Measurements from ENCODE around the gene LIMCH1. TPM values are rescaled to one million over a fixed set of nuclear protein-coding genes. Genes with fewer than 3 reads are reported as not detected.
"Not testable (repeated sequence)": the region's sequence is repeated elsewhere in the genome, so short reads cannot be mapped to it uniquely, and the experiment has no call there.

LIMCH1 gene
- total and polyA plus RNA-seq, 2 of the 8 experiments (the other 6 are each of a cell fraction or from before 2014, with no cell fraction given) = 2.7 to 3.0 TPM

- TF ChIP-seq GTF2F1 (IDR thresholded peaks at IDR 0.05; ENCODE audit: borderline replicate concordance, low read depth, low read length) (no peak), HDAC6 (IDR thresholded peaks at IDR 0.05; ENCODE audit: low read depth, low read length) (no peak)
Observed at GRCh38 chr4:41709844-41710481, 172.0 kb downstream of the LIMCH1 start (continued).

- H3K9ac ChIP-seq (replicated peaks in 1 of 4; ENCODE audit: extremely low read depth in 1 of 4, low read depth in 3 of 4, low read length in 3 of 4); H3K23me2 ChIP-seq (ENCODE audit: low read depth, low read length); H3K14ac ChIP-seq (ENCODE audit: insufficient read length); H4K8ac ChIP-seq (ENCODE audit: extremely low read depth, insufficient read depth, low read length); H3K4me3 ChIP-seq (ENCODE audit: extremely low read depth in 1 of 4, insufficient read depth in 2 of 4, low read depth in 3 of 4, low read length in 4 of 4); H2BK120ac ChIP-seq (replicated peaks; ENCODE audit: low read depth, low read length); H3K4me1 ChIP-seq (replicated peaks in 1 of 4; ENCODE audit: control insufficient read depth in 3 of 4, insufficient read depth in 4 of 4, low read length in 3 of 4); H3K18ac ChIP-seq (ENCODE audit: extremely low read depth, low read length); DNase-seq (ENCODE audit: low read depth in 1 of 2, low spot score in 2 of 2); H4K5ac ChIP-seq (ENCODE audit: insufficient read length, low read depth, low read length); H2BK20ac ChIP-seq (ENCODE audit: low read length); H3K27ac ChIP-seq (ENCODE audit: low read depth, low read length); POLR2A ChIA-PET (ENCODE audit: partially characterized antibody); H3K23ac ChIP-seq (ENCODE audit: insufficient read length); H3K79me2 ChIP-seq (ENCODE audit: control insufficient read depth in 1 of 2, insufficient read depth in 2 of 2, low read length in 2 of 2); H3K79me1 ChIP-seq (ENCODE audit: low read depth, low read length); H3K27me3 ChIP-seq (replicated peaks in 1 of 4; ENCODE audit: control insufficient read depth in 3 of 4, extremely low read depth in 1 of 4, insufficient read depth in 3 of 4, low read length in 3 of 4); H3K56ac ChIP-seq (replicated peaks; ENCODE audit: insufficient read length, low read depth, low read length); H2AFZ ChIP-seq (ENCODE audit: low read length); H3K36me3 ChIP-seq (ENCODE audit: control insufficient read depth in 2 of 4, insufficient read depth in 4 of 4, low read length in 3 of 4); H2BK15ac ChIP-seq (ENCODE audit: low read length); FAIRE-seq; H2AK5ac ChIP-seq (ENCODE audit: low read depth, low read length); H2BK12ac ChIP-seq (ENCODE audit: low read depth, low read length); H3K4ac ChIP-seq (replicated peaks; ENCODE audit: insufficient read length, low read depth, low read length); H2BK5ac ChIP-seq (ENCODE audit: low read depth, low read length); H3K4me2 ChIP-seq (ENCODE audit: insufficient read depth in 1 of 2, low read depth in 2 of 2, low read length in 2 of 2); H3K9me3 ChIP-seq (ENCODE audit: insufficient read depth in 2 of 2, low read depth in 1 of 2, low read length in 1 of 2); H4K20me1 ChIP-seq (replicated peaks in 1 of 2; ENCODE audit: control insufficient read depth in 1 of 2, insufficient read depth in 2 of 2, low read length in 2 of 2); H4K91ac ChIP-seq (replicated peaks; ENCODE audit: insufficient read length, low read length): not testable (repeated sequence)
- CTCF ChIA-PET (ENCODE audit: partially characterized antibody) = interaction anchor here (0.7 to 2.4 kb wide), 4 partner anchors 13 to 176 kb away, joined by 3 to 9 read pairs (median 6); no protein-coding TSS in a partner anchor
- WGBS, 2 experiments (ENCODE audit: extremely low coverage in 1 of 2, insufficient coverage in 1 of 2, insufficient read length in 1 of 2, insufficient replicate concordance in 2 of 2, low coverage in 1 of 2, low lambda C conversion rate in 2 of 2, missing lambda C conversion rate in 1 of 2) = 95% methylated on average over 2 of the region's 2 CpGs; no CpG with 5 or more reads in 1 of the 2 experiments
Observed at GRCh38 chr4:41711654-41712053, 173.7 kb downstream of the LIMCH1 start.
